ENCODE data around the gene AHI1.

DNA sequence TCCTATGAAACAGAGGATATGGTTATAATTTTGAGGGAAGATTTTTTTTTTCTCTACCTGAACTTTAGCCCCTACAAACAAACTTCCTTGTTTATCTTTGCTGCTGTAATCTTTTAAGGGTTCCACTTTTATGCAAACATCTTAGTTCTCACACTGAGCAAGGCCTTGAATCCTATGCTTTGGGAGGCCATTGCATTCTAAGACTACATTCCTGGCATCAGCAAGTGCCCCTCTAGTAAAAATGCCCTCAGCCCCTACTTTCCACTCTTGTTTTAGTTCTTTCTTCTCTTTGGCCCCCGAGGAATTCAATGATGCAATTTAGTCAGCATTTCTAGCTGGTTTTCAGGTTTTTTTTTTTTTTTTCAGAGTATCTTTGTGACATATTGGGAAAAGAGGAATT lies 8.1 kb upstream of the AHI1 start:
- TF ChIP-seq, protein P1, sequence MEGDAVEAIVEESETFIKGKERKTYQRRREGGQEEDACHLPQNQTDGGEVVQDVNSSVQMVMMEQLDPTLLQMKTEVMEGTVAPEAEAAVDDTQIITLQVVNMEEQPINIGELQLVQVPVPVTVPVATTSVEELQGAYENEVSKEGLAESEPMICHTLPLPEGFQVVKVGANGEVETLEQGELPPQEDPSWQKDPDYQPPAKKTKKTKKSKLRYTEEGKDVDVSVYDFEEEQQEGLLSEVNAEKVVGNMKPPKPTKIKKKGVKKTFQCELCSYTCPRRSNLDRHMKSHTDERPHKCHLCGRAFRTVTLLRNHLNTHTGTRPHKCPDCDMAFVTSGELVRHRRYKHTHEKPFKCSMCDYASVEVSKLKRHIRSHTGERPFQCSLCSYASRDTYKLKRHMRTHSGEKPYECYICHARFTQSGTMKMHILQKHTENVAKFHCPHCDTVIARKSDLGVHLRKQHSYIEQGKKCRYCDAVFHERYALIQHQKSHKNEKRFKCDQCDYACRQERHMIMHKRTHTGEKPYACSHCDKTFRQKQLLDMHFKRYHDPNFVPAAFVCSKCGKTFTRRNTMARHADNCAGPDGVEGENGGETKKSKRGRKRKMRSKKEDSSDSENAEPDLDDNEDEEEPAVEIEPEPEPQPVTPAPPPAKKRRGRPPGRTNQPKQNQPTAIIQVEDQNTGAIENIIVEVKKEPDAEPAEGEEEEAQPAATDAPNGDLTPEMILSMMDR (IDR thresholded peaks at IDR 0.05), result no peak
- TF ChIP-seq, protein P2, sequence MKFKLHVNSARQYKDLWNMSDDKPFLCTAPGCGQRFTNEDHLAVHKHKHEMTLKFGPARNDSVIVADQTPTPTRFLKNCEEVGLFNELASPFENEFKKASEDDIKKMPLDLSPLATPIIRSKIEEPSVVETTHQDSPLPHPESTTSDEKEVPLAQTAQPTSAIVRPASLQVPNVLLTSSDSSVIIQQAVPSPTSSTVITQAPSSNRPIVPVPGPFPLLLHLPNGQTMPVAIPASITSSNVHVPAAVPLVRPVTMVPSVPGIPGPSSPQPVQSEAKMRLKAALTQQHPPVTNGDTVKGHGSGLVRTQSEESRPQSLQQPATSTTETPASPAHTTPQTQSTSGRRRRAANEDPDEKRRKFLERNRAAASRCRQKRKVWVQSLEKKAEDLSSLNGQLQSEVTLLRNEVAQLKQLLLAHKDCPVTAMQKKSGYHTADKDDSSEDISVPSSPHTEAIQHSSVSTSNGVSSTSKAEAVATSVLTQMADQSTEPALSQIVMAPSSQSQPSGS (CRISPR knock-in tag; IDR thresholded peaks at IDR 0.05; ENCODE audit: borderline replicate concordance, low read depth), result no peak
- no peak for TF ChIP-seq NR1H2 (CRISPR knock-in tag; IDR thresholded peaks at IDR 0.05)

Measured in WTC11 (cell line).